ENCODE data around the gene COPS7B. TPM values are rescaled to one million over a fixed set of nuclear protein-coding genes. Genes with fewer than 3 reads are reported as not detected.

The COPS7B gene
- polyA plus RNA-seq, 1 experiment = 49.2 TPM

- TF ChIP-seq, protein P1, sequence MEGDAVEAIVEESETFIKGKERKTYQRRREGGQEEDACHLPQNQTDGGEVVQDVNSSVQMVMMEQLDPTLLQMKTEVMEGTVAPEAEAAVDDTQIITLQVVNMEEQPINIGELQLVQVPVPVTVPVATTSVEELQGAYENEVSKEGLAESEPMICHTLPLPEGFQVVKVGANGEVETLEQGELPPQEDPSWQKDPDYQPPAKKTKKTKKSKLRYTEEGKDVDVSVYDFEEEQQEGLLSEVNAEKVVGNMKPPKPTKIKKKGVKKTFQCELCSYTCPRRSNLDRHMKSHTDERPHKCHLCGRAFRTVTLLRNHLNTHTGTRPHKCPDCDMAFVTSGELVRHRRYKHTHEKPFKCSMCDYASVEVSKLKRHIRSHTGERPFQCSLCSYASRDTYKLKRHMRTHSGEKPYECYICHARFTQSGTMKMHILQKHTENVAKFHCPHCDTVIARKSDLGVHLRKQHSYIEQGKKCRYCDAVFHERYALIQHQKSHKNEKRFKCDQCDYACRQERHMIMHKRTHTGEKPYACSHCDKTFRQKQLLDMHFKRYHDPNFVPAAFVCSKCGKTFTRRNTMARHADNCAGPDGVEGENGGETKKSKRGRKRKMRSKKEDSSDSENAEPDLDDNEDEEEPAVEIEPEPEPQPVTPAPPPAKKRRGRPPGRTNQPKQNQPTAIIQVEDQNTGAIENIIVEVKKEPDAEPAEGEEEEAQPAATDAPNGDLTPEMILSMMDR (IDR thresholded peaks at IDR 0.05; ENCODE audit: low read depth, low read length) = no peak
- Histone ChIP-seq H3K27me3 (ENCODE audit: control insufficient read depth, insufficient read depth, low read length) (no peaks in the 10 kb centered on the region), H3K27ac (ENCODE audit: low read depth, low read length) (no peak overlapping the region), H3K4me3 (ENCODE audit: low read depth, low read length) (no peak overlapping the region), H3K9me3 (ENCODE audit: control insufficient read depth, insufficient read depth, low read length) (no peaks in the 10 kb centered on the region)
- no peak for DNase-seq (ENCODE audit: low read depth, low spot score)
- CTCF ChIA-PET = interaction anchor here (1.0 to 1.7 kb wide), 2 partner anchors 10 to 11 kb away, joined by 3 to 9 read pairs; no protein-coding TSS in a partner anchor
- POLR2A ChIA-PET = no interaction called here
Measured at GRCh38 chr2:231807020-231807419, 20.8 kb downstream of the COPS7B start.

- Histone ChIP-seq H3K27ac (ENCODE audit: low read depth, low read length) (peak overlapping the region; percentile 52), H3K27me3 (ENCODE audit: control insufficient read depth, insufficient read depth, low read length) (no peaks in the 10 kb centered on the region), H3K4me3 (ENCODE audit: low read depth, low read length) (no peak overlapping the region), H3K9me3 (ENCODE audit: control insufficient read depth, insufficient read depth, low read length) (peaks cover 4% of the 10 kb centered on the region; the same call in 1 of the 2 replicates)
- ChIA-PET POLR2A (interaction anchor here (0.6 kb wide), 1 partner anchor 709 kb away, joined by 4 read pairs; the partner anchor contains the start of gene PRSS56), CTCF (interaction anchor here (0.5 to 2.6 kb wide), 4 partner anchors 10 to 525 kb away, joined by 3 to 24 read pairs (median 5); no protein-coding TSS in a partner anchor)
- peak; percentile 46 for DNase-seq (ENCODE audit: low read depth, low spot score)
- TF ChIP-seq, protein P1 (IDR thresholded peaks at IDR 0.05; ENCODE audit: low read depth, low read length) = no peak
Measured at GRCh38 chr2:231810905-231811304, 24.7 kb downstream of the COPS7B start.

DNA sequence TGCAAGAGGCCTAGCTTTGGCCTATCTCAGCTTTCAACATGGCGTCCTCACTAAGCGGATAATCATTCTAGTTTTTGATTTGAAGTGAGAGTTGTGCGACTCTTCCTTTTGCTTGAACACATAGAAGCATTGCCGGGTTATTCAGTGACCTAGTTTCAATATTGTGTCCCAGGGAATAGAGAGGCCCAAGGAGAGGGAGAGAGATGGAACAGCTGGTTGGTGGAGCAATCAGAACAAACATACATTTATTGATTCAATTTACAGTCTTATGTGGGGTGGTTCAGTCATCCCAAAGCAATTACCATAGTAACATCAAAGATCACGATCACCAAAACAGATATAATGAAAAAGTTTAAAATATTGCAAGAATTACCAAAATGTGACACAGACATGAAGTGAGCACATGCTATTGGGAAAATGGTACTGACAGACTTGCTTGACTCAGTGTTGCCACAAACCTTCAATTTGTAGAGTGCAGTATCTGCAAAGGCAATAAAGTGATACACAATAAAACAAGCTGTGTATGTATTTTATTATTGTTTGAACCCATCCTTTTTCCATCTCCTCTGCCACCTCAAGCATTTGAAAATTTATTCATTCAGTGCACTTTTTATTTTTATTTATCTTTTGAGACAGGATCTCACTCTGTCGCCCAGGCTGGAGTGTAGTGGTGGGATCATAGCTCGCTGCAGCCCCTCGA, 30.2 kb downstream of the COPS7B start:
- H3K9me3 ChIP-seq (ENCODE audit: control insufficient read depth, insufficient read depth, low read length) = peaks cover 4% of the 10 kb centered on the region; the same call in 1 of the 2 replicates
- no peak for DNase-seq (ENCODE audit: low read depth, low spot score)
- H3K4me3 ChIP-seq (ENCODE audit: low read depth, low read length) = no peak overlapping the region
- ChIA-PET CTCF (interaction anchor here (0.8 kb wide), 1 partner anchor 10 kb away, joined by 3 read pairs; no protein-coding TSS in a partner anchor), POLR2A (no interaction called here)
- H3K27me3 ChIP-seq (ENCODE audit: control insufficient read depth, insufficient read depth, low read length) = no peaks in the 10 kb centered on the region
- H3K27ac ChIP-seq (ENCODE audit: low read depth, low read length) = no peak overlapping the region
- TF ChIP-seq, protein P1 (IDR thresholded peaks at IDR 0.05; ENCODE audit: low read depth, low read length) = no peak

- TF ChIP-seq, protein P1 (IDR thresholded peaks at IDR 0.05; ENCODE audit: low read depth, low read length) = no peak
- Histone ChIP-seq H3K27me3 (ENCODE audit: control insufficient read depth, insufficient read depth, low read length) (no peaks in the 10 kb centered on the region), H3K27ac (ENCODE audit: low read depth, low read length) (no peak overlapping the region), H3K4me3 (ENCODE audit: low read depth, low read length) (no peak overlapping the region), H3K9me3 (ENCODE audit: control insufficient read depth, insufficient read depth, low read length) (peaks cover 4% of the 10 kb centered on the region; the same call in 1 of the 2 replicates)
- ChIA-PET CTCF (interaction anchor here (0.6 kb wide), 1 partner anchor 208 kb away, joined by 4 read pairs; no protein-coding TSS in a partner anchor), POLR2A (no interaction called here)
- no peak for DNase-seq (ENCODE audit: low read depth, low spot score)
Measured at GRCh38 chr2:231819447-231820042, 33.3 kb downstream of the COPS7B start.

DNA sequence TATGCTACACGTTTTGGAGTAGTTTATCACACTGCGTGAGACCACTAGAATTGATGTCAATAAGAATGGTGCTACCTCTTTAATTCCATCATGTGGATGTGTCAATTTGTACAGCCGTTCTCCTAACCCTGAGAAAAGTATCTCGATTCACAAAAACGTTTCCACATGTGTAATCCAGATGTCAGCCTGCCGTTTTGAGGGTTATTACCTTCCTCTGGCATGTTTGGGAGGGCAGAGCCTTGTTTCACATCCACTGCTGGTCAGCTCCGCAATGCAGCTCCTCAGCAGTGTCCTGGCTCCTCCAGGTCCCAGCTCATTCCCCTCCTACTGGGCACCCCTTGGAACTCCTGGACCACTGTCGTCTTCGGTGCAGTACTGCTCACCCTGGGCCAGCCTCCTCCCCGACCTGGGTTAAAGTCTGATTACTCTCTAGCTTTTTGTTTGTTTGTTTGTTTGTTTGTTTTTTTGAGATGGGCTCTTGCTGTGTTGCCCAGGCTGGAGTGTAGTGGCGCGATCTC, 34.6 kb downstream of the COPS7B start:
- Histone ChIP-seq H3K27ac (ENCODE audit: low read depth, low read length) (no peak overlapping the region), H3K4me3 (ENCODE audit: low read depth, low read length) (no peak overlapping the region), H3K9me3 (ENCODE audit: control insufficient read depth, insufficient read depth, low read length) (no peaks in the 10 kb centered on the region), H3K27me3 (ENCODE audit: control insufficient read depth, insufficient read depth, low read length) (no peaks in the 10 kb centered on the region)
- DNase-seq (ENCODE audit: low read depth, low spot score) = no peak
- TF ChIP-seq, protein P1 (IDR thresholded peaks at IDR 0.05; ENCODE audit: low read depth, low read length) = no peak
- CTCF ChIA-PET = no interaction called here
- POLR2A ChIA-PET = no interaction called here
